H9 (cell line): ENCODE data around the gene ABCD4. TPM values are rescaled to one million over a fixed set of nuclear protein-coding genes. Genes with fewer than 3 reads are reported as not detected.

ENCODE experiments used
- DNase-seq: peaks from one replicate; pipeline ENCODE4 v3.0.0-alpha.2; 2017
- H2AFZ ChIP-seq: one replicate; pipeline ENCODE4 v1.6.1; 2013; ENCODE audit warnings: mild to moderate bottlenecking, low read length, control low read depth, moderate library complexity
- H2AK5ac ChIP-seq: 2 replicates; pipeline ENCODE4 v1.6.1; 2013; ENCODE audit warnings: low read length, control low read depth, mixed read lengths; ENCODE audit not compliant: insufficient read length
- H2BK120ac ChIP-seq: one replicate; pipeline ENCODE4 v1.6.1; 2013; ENCODE audit warnings: low read depth, mild to moderate bottlenecking, low read length, control low read depth, inconsistent platforms; ENCODE audit not compliant: poor library complexity, severe bottlenecking
- H2BK12ac ChIP-seq: 2 replicates; pipeline ENCODE4 v1.6.1; 2013; ENCODE audit warnings: low read length, control low read depth, mixed read lengths, low read depth; ENCODE audit not compliant: insufficient read length
- H2BK15ac ChIP-seq: 2 replicates; pipeline ENCODE4 v1.6.1; 2013; ENCODE audit warnings: low read depth, low read length, control low read depth
- H2BK20ac ChIP-seq: one replicate; pipeline ENCODE4 v1.6.1; 2013; ENCODE audit warnings: low read depth, mild to moderate bottlenecking, low read length, control low read depth, inconsistent platforms; ENCODE audit not compliant: poor library complexity, severe bottlenecking
- H2BK5ac ChIP-seq: 2 replicates; pipeline ENCODE4 v1.6.1; 2013; ENCODE audit warnings: low read length, control low read depth, mixed read lengths; ENCODE audit not compliant: insufficient read length
- H3K14ac ChIP-seq: 2 replicates; pipeline ENCODE4 v1.6.1; 2013; ENCODE audit warnings: low read length, control low read depth; ENCODE audit not compliant: insufficient read depth
- H3K18ac ChIP-seq: 2 replicates; pipeline ENCODE4 v1.6.1; 2013; ENCODE audit warnings: low read depth, mild to moderate bottlenecking, mixed read lengths, low read length, control low read depth; ENCODE audit not compliant: insufficient read length
- H3K23ac ChIP-seq: 2 replicates; pipeline ENCODE4 v1.6.1; 2013; ENCODE audit warnings: low read length, control low read depth, mixed read lengths, low read depth; ENCODE audit not compliant: insufficient read length
- H3K23me2 ChIP-seq: 2 replicates; pipeline ENCODE4 v1.6.1; 2013; ENCODE audit warnings: low read depth, mild to moderate bottlenecking, mixed read lengths, low read length, control low read depth; ENCODE audit not compliant: insufficient read length, poor library complexity, severe bottlenecking
- H3K27ac ChIP-seq: 2 replicates; pipeline ENCODE4 v1.5.1; 2013; ENCODE audit warnings: low read length, control low read depth, mixed read lengths, low read depth; ENCODE audit not compliant: insufficient read length
- H3K27me3 ChIP-seq: 2 replicates; pipeline ENCODE4 v1.6.1; 2013; ENCODE audit warnings: low read length, control low read depth, inconsistent platforms; ENCODE audit not compliant: insufficient read depth
- H3K4ac ChIP-seq: 2 replicates; pipeline ENCODE4 v1.6.1; 2013; ENCODE audit warnings: low read depth, mild to moderate bottlenecking, control low read depth, inconsistent platforms, low read length, moderate library complexity
- H3K4me1 ChIP-seq: 2 replicates; pipeline ENCODE4 v1.6.1; 2013; ENCODE audit warnings: low read length, control low read depth, inconsistent platforms; ENCODE audit not compliant: insufficient read depth
- H3K4me2 ChIP-seq: 2 replicates; pipeline ENCODE4 v1.6.1; 2013; ENCODE audit warnings: low read length, control low read depth, mixed read lengths; ENCODE audit not compliant: insufficient read length, insufficient read depth
- H3K56ac ChIP-seq: 2 replicates; pipeline ENCODE4 v1.6.1; 2013; ENCODE audit warnings: low read depth, mild to moderate bottlenecking, mixed read lengths, low read length, control low read depth; ENCODE audit not compliant: insufficient read length
- H3K79me1 ChIP-seq: 2 replicates; pipeline ENCODE4 v1.6.1; 2013; ENCODE audit warnings: low read depth, mild to moderate bottlenecking, moderate library complexity, low read length, control low read depth, inconsistent platforms; ENCODE audit not compliant: insufficient read depth, poor library complexity, severe bottlenecking
- H3K79me2 ChIP-seq: 2 replicates; pipeline ENCODE4 v1.6.1; 2013; ENCODE audit warnings: low read length, control low read depth, inconsistent platforms; ENCODE audit not compliant: insufficient read depth
- H3K9ac ChIP-seq: 2 replicates; pipeline ENCODE4 v1.6.1; 2013; ENCODE audit warnings: low read length, control low read depth, mixed read lengths; ENCODE audit not compliant: insufficient read length; ENCODE audit errors: extremely low read depth
- H3K9me3 ChIP-seq: one replicate; pipeline ENCODE4 v1.6.1; 2013; ENCODE audit warnings: low read depth, low read length, inconsistent platforms; ENCODE audit not compliant: control insufficient read depth
- H3T11ph ChIP-seq: one replicate; pipeline ENCODE4 v1.6.1; 2013; ENCODE audit warnings: mild to moderate bottlenecking, low read length, control low read depth, inconsistent platforms
- H4K20me1 ChIP-seq: one replicate; pipeline ENCODE4 v1.6.1; 2013; ENCODE audit not compliant: control insufficient read depth, insufficient read length, insufficient read depth
- H4K5ac ChIP-seq: 2 replicates; pipeline ENCODE4 v1.6.1; 2013; ENCODE audit warnings: low read depth, mild to moderate bottlenecking, mixed read lengths, low read length, control low read depth; ENCODE audit not compliant: insufficient read length
- H4K8ac ChIP-seq: replicated peaks from 2 replicates; pipeline ENCODE4 v1.6.1; 2013; ENCODE audit warnings: low read length, control low read depth, mixed read lengths, low read depth; ENCODE audit not compliant: insufficient read length
- H4K91ac ChIP-seq: 2 replicates; pipeline ENCODE4 v1.6.1; 2013; ENCODE audit warnings: low read depth, mild to moderate bottlenecking, moderate library complexity, mixed read lengths, low read length, control low read depth; ENCODE audit not compliant: insufficient read length
- H3K27ac Mint-ChIP-seq, 3 experiments: 2 replicates in 2 of 3; 3 replicates in 1 of 3; pipeline ENCODE4 v1.8.0; 2020 to 2021; ENCODE audit warnings: mixed read lengths in 3 of 3, mild to moderate bottlenecking in 1 of 3, moderate library complexity in 1 of 3
- H3K27me3 Mint-ChIP-seq: 2 replicates; pipeline ENCODE4 v1.8.0; 2021; ENCODE audit warnings: low read depth, mild to moderate bottlenecking, moderate library complexity, mixed read lengths
- H3K36me3 Mint-ChIP-seq, 3 experiments: 2 replicates in 2 of 3; 3 replicates in 1 of 3; pipeline ENCODE4 v1.8.0; 2020 to 2021; ENCODE audit warnings: low read depth in 3 of 3, mixed read lengths in 3 of 3; ENCODE audit not compliant: insufficient read depth in 1 of 3
- H3K4me1 Mint-ChIP-seq, 2 experiments: 2 replicates each; pipeline ENCODE4 v1.8.0; 2020; ENCODE audit warnings: mixed read lengths in 2 of 2
- H3K4me3 Mint-ChIP-seq, 2 experiments: 2 replicates in 1 of 2; 3 replicates in 1 of 2; pipeline ENCODE4 v1.8.0; 2020 to 2021; ENCODE audit warnings: mild to moderate bottlenecking in 2 of 2, mixed read lengths in 2 of 2, moderate library complexity in 1 of 2
- H3K9me3 Mint-ChIP-seq, 2 experiments: 2 replicates in 1 of 2; 3 replicates in 1 of 2; pipeline ENCODE4 v1.8.0; 2020; ENCODE audit warnings: mild to moderate bottlenecking in 2 of 2, mixed read lengths in 2 of 2, moderate library complexity in 1 of 2
- CTCF ChIP-seq: fragments of 200-600 bp; sonication (generic); conservative IDR thresholded peaks from 3 replicates; pipeline ENCODE4 v1.8.0; 2021; ENCODE audit warnings: antibody characterized with exemption, mild to moderate bottlenecking
- WGBS: extraction: QIAGEN DNeasy Blood & Tissue Kit; methylation state at CpG from one replicate; pipeline ENCODE4 v1.1.7; 2013; ENCODE audit warnings: missing lambda C conversion rate, low lambda C conversion rate, mixed read lengths; ENCODE audit not compliant: insufficient read length; ENCODE audit errors: extremely low coverage; 5-methylcytosine and 5-hydroxymethylcytosine counted together
- total RNA-seq: library from RNA; stranded (reverse); gene quantifications from 2 replicates; pipeline ENCODE4 v1.2.1, GENCODE V29; 2021

Gene ABCD4
- total RNA-seq, 1 experiment from 2014 or later: 80.9 TPM

DNA sequence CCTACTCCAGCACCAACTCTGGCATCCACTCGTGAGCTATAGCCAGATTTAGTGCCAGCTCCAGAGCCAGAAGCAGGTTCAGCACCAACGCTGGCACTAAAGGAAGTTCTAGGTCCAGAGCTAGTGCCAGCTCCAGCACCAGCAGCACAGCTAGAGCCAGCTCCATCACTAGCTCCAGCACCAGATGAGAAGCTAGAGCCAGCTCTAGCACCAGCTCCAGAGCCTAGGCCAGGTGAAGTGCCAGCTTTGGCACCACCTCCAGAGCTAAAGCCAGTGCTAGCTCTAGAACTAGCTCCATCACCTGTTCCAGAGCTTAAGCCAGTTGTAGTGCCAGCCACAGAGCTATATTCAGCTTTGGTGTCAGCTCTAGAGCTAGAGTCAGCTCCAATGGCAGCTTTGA, 24.7 kb downstream of the ABCD4 start:
- Histone ChIP-seq H3T11ph (no peak overlapping the region), H4K91ac (no peak overlapping the region), H3K27ac (no peak overlapping the region), H2AFZ (no peak overlapping the region), H4K8ac (no peak overlapping the region), H2BK120ac (no peak overlapping the region), H3K79me2 (no peaks in the 10 kb centered on the region), H3K4me1 (no peaks in the 10 kb centered on the region), H3K79me1 (no peaks in the 10 kb centered on the region), H2BK15ac (no peak overlapping the region), H3K4me2 (no peak overlapping the region), H3K18ac (no peak overlapping the region), H4K5ac (no peak overlapping the region), H3K56ac (no peak overlapping the region), H2BK5ac (no peak overlapping the region), H3K4ac (no peak overlapping the region), H2BK20ac (no peak overlapping the region), H3K23me2 (no peaks in the 10 kb centered on the region), H2AK5ac (no peak overlapping the region), H3K9ac (no peak overlapping the region), H3K9me3 (no peaks in the 10 kb centered on the region), H2BK12ac (no peak overlapping the region), H3K14ac (no peak overlapping the region), H3K27me3 (no peaks in the 10 kb centered on the region), H4K20me1 (no peaks in the 10 kb centered on the region), H3K23ac (no peak overlapping the region)
- no peak for TF ChIP-seq CTCF
- Mint-ChIP-seq H3K4me1 (peaks cover 0 to 4% of the 10 kb centered on the region in 2 experiments; a peak in 1 of 4 replicates), H3K27ac (no peak overlapping the region), H3K4me3 (no peak overlapping the region), H3K27me3 (no peaks in the 10 kb centered on the region), H3K9me3 (peaks cover 1 to 7% of the 10 kb centered on the region in 2 experiments; a peak in 2 of 5 replicates), H3K36me3 (peaks cover under 1 to 10% (median 7%) of the 10 kb centered on the region in 3 experiments)
- DNase-seq: no peak
- no CpG with 5 or more reads among the region's 2 CpGs for WGBS
